B cell (primary cell): ENCODE results near the gene PJVK. TPM values are rescaled to one million over a fixed set of nuclear protein-coding genes. Genes with fewer than 3 reads are reported as not detected.
A peak's percentile ranks its signal among the peaks of the same experiment; 100 is the strongest.

ENCODE experiments used
- ATAC-seq: fragments of 200-7000 bp; cut with Tn5 transposase; one replicate; pipeline ENCODE4 v1.10.0; 2021; ENCODE audit warnings: low read depth, mild to moderate bottlenecking, moderate number of reproducible peaks, moderate library complexity
- CTCF ChIA-PET: fragments of 350-600 bp; sonication (Branson Sonifier 250); formaldehyde crosslinking; loops from one replicate; lab custom pipeline; 2021; ENCODE audit warnings: antibody characterized with exemption, inconsistent platforms; lab: Charles Lee
- POLR2A ChIA-PET: fragments of 350-600 bp; sonication (Branson Sonifier 250); formaldehyde crosslinking; loops from one replicate; lab custom pipeline; 2021; ENCODE audit warnings: antibody characterized with exemption; lab: Charles Lee
- DNase-seq: peaks from one replicate; pipeline ENCODE4 v3.0.0; 2013
- H2AFZ ChIP-seq: 2 replicates; pipeline ENCODE4 v1.6.1; 2012; ENCODE audit warnings: mild to moderate bottlenecking, low read depth, low read length; ENCODE audit not compliant: insufficient read depth, poor library complexity, severe bottlenecking
- H3K27ac ChIP-seq, 2 donors: 1 replicate in 1 of 2; 2 replicates in 1 of 2; pipeline ENCODE4 v1.5.1; 2012 to 2013; ENCODE audit warnings: low read length in 2 of 2, mild to moderate bottlenecking in 2 of 2, moderate library complexity in 1 of 2
- H3K27me3 ChIP-seq, 4 experiments: fragments of 200-600 bp in 1 of 4; sonication (generic) in 1 of 4; replicated peaks in 1 of 4; 1 replicate in 2 of 4; 2 replicates in 2 of 4; pipeline versions ENCODE4 v1.6.1 to v1.7.0; 2013 to 2016; ENCODE audit warnings: low read length in 3 of 4, mild to moderate bottlenecking in 2 of 4, mixed read lengths in 1 of 4, moderate library complexity in 1 of 4; ENCODE audit not compliant: insufficient read depth in 4 of 4, control insufficient read depth in 3 of 4; ENCODE audit errors: control extremely low read depth in 1 of 4
- H3K36me3 ChIP-seq, 2 experiments: replicated peaks in 1 of 2; 1 replicate in 1 of 2; 2 replicates in 1 of 2; pipeline versions ENCODE4 v1.6.1 to v1.7.1; 2013; ENCODE audit warnings: low read length in 1 of 2; ENCODE audit not compliant: insufficient read depth in 2 of 2, control insufficient read depth in 1 of 2; ENCODE audit errors: control extremely low read depth in 1 of 2, extremely low read depth in 1 of 2
- H3K4me1 ChIP-seq, 2 donors: fragments of 200-600 bp in 1 of 2; sonication (generic) in 1 of 2; 1 replicate in 1 of 2; 2 replicates in 1 of 2; pipeline versions ENCODE4 v1.5.1 to v1.6.1; 2013 to 2017; ENCODE audit warnings: low read length in 2 of 2; ENCODE audit not compliant: control insufficient read depth in 2 of 2, insufficient read depth in 2 of 2
- H3K4me2 ChIP-seq: replicated peaks from 2 replicates; pipeline ENCODE3; 2012; ENCODE audit warnings: mild to moderate bottlenecking, low read depth, low read length; ENCODE audit not compliant: poor library complexity, severe bottlenecking
- H3K4me3 ChIP-seq, 5 experiments: fragments of 200-600 bp in 1 of 5; sonication (generic) in 1 of 5; 1 replicate in 3 of 5; 2 replicates in 2 of 5; pipeline versions ENCODE4 v1.5.1 to v1.7.0; 2011 to 2016; ENCODE audit warnings: low read length in 4 of 5, mild to moderate bottlenecking in 4 of 5, low read depth in 2 of 5, control low read depth in 1 of 5, moderate library complexity in 1 of 5; ENCODE audit not compliant: insufficient read depth in 1 of 5; ENCODE audit errors: control extremely low read depth in 1 of 5, extremely low read depth in 1 of 5
- H3K79me2 ChIP-seq: fragments of 200-600 bp; sonication (generic); one replicate; pipeline ENCODE4 v1.6.0; 2016; ENCODE audit warnings: low read length; ENCODE audit not compliant: control insufficient read depth, insufficient read depth
- H3K9ac ChIP-seq: fragments of 200-600 bp; sonication (generic); 2 replicates; pipeline ENCODE4 v1.6.1; 2017; ENCODE audit warnings: mild to moderate bottlenecking, low read length, moderate library complexity
- H3K9me3 ChIP-seq, 3 donors: one replicate each; pipeline versions ENCODE4 v1.6.1 to v1.7.1; 2013; ENCODE audit warnings: low read length in 2 of 3; ENCODE audit not compliant: control insufficient read depth in 2 of 3, insufficient read depth in 1 of 3; ENCODE audit errors: control extremely low read depth in 1 of 3
- H4K20me1 ChIP-seq: 2 replicates; pipeline ENCODE4 v1.6.0; 2012; ENCODE audit warnings: mild to moderate bottlenecking, low read length; ENCODE audit not compliant: insufficient read depth, control insufficient read depth, poor library complexity, severe bottlenecking
- H3K27ac Mint-ChIP-seq: one replicate; pipeline ENCODE4 v1.8.0; 2021; ENCODE audit warnings: mixed read lengths
- H3K27me3 Mint-ChIP-seq: one replicate; pipeline ENCODE4 v1.8.0; 2021; ENCODE audit warnings: mixed read lengths
- H3K4me1 Mint-ChIP-seq: one replicate; pipeline ENCODE4 v1.8.0; 2021; ENCODE audit warnings: mixed read lengths
- H3K4me3 Mint-ChIP-seq: one replicate; pipeline ENCODE4 v1.8.0; 2021; ENCODE audit warnings: mixed read lengths
- H3K9me3 Mint-ChIP-seq: one replicate; pipeline ENCODE4 v1.8.0; 2022; ENCODE audit warnings: mixed read lengths; ENCODE audit not compliant: insufficient read depth
- CTCF ChIP-seq: fragments of 200-600 bp; IDR thresholded peaks from one replicate; pipeline ENCODE4 v1.8.0; 2022; ENCODE audit warnings: antibody characterized with exemption, mild to moderate bottlenecking
- EZH2 ChIP-seq: IDR thresholded peaks from 2 replicates; pipeline ENCODE4 v1.6.1; 2012; ENCODE audit warnings: borderline replicate concordance, low read depth, mild to moderate bottlenecking, moderate library complexity, low read length; ENCODE audit not compliant: insufficient read depth, poor library complexity, severe bottlenecking
- WGBS: methylation state at CpG from one replicate; pipeline ENCODE4 v1.1.5; 2013; ENCODE audit warnings: missing lambda C conversion rate; ENCODE audit not compliant: insufficient coverage; 5-methylcytosine and 5-hydroxymethylcytosine counted together
- intact Hi-C: fragments of 100-400 bp; cut with micrococcal nuclease; formaldehyde crosslinking; loops from one replicate; pipeline ENCODE4 v1.10.0; 2022
- polyA plus RNA-seq: library from polyadenylated mRNA; depleted of rRNA; stranded (reverse); fragments of >200 nt; gene quantifications from 2 replicates; pipeline ENCODE4 v1.2.3, GENCODE V29; 2012
- total RNA-seq, 2 donors: library from RNA; stranded (reverse); fragments of 120-200 nt in 1 of 2; gene quantifications; 1 replicate in 1 of 2; 2 replicates in 1 of 2; pipeline versions ENCODE4 v1.2.3 to v1.2.4, GENCODE V29; 2013 to 2022

The PJVK gene
- total and polyA plus RNA-seq, 2 donors (not counting 1 experiment from before 2014, with no cell fraction given): 2.3 to 7.9 TPM

- Histone ChIP-seq H2AFZ (peak overlapping the region; percentile 90), H3K9me3 (no peaks in the 10 kb centered on the region), H3K27me3 (no peaks in the 10 kb centered on the region), H3K27ac (peak overlapping the region; percentile 83 to 94), H3K36me3 (peaks cover 7 to 14% of the 10 kb centered on the region in 2 experiments), H3K4me2 (peak overlapping the region; percentile 97), H3K79me2 (peaks cover 22% of the 10 kb centered on the region), H4K20me1 (peaks cover 27% of the 10 kb centered on the region), H3K9ac (peak overlapping the region; percentile 91), H3K4me1 (peaks cover 7 to 16% of the 10 kb centered on the region in 2 donors), H3K4me3 (peak overlapping the region; percentile 70 to 97 (median 92))
- Mint-ChIP-seq H3K9me3 (no peaks in the 10 kb centered on the region), H3K4me1 (peaks cover 29% of the 10 kb centered on the region), H3K4me3 (peak overlapping the region; percentile 88), H3K27me3 (no peaks in the 10 kb centered on the region), H3K27ac (peak overlapping the region; percentile 92)
- no peak for TF ChIP-seq CTCF
- no peak for TF ChIP-seq EZH2
- 6% methylated on average over 15 of the region's 18 CpGs for WGBS
- DNase-seq (peak; percentile 89), ATAC-seq (no peak)
- intact Hi-C loops: loop anchor here (1.0 to 10.0 kb wide), 4 partner anchors 36 to 1237 kb away; partner anchors contain the start of genes HNRNPA3 and SESTD1
- ChIA-PET CTCF (interaction anchor here (5.5 kb wide), 1 partner anchor 36 kb away, joined by 34 read pairs; no protein-coding TSS in a partner anchor), POLR2A (interaction anchor here (1.2 kb wide), 1 partner anchor 80 kb away, joined by 4 read pairs; no protein-coding TSS in a partner anchor)
These were observed 1.3 kb upstream of the PJVK start for GRCh38 chr2:178449700-178450523.

GRCh38 chr2:178450524-178450773 lies 729 bp upstream of the PJVK start:
- Mint-ChIP-seq H3K27ac (peak overlapping the region; percentile 92), H3K9me3 (no peaks in the 10 kb centered on the region), H3K4me3 (peak overlapping the region; percentile 88), H3K27me3 (no peaks in the 10 kb centered on the region), H3K4me1 (peaks cover 29% of the 10 kb centered on the region)
- ATAC-seq (peak; percentile 25), DNase-seq (no peak)
- WGBS: under 1% methylated on average over 25 of the region's 25 CpGs
- ChIA-PET POLR2A (interaction anchor here (0.9 to 1.2 kb wide), 4 partner anchors 29 to 80 kb away, joined by 4 to 9 read pairs (median 4); partner anchors contain the start of gene PLEKHA3), CTCF (interaction anchor here (5.5 kb wide), 1 partner anchor 36 kb away, joined by 34 read pairs; no protein-coding TSS in a partner anchor)
- intact Hi-C loops: loop anchor here (1.0 to 10.0 kb wide), 4 partner anchors 36 to 1238 kb away; partner anchors contain the start of genes HNRNPA3 and SESTD1
- H2AFZ ChIP-seq: peak overlapping the region; percentile 90
- H3K4me2 ChIP-seq: peak overlapping the region; percentile 97
- H3K9me3 ChIP-seq: no peaks in the 10 kb centered on the region
- peak overlapping the region; percentile 91 for H3K9ac ChIP-seq
- H3K27ac ChIP-seq: peak overlapping the region; percentile 83 to 94
- TF ChIP-seq CTCF: no peak
- TF ChIP-seq EZH2: no peak
- peak overlapping the region; percentile 70 to 97 (median 92) for H3K4me3 ChIP-seq
- peaks cover 7 to 16% of the 10 kb centered on the region in 2 donors for H3K4me1 ChIP-seq
- peaks cover 27% of the 10 kb centered on the region for H4K20me1 ChIP-seq
- H3K36me3 ChIP-seq: peaks cover 2 to 8% of the 10 kb centered on the region in 2 experiments
- H3K27me3 ChIP-seq: no peaks in the 10 kb centered on the region
- H3K79me2 ChIP-seq: peaks cover 18% of the 10 kb centered on the region
